ENCODE measurements around the gene RBSN.

RBSN gene

GRCh38 chr3:15091575-15091974 is 7.4 kb downstream of the RBSN start:
- Histone ChIP-seq H3K4me2 (no peak overlapping the region), H3K79me2 (ENCODE audit: insufficient read depth, low read depth) (no peaks in the 10 kb centered on the region), H4K20me1 (ENCODE audit: insufficient read depth) (no peaks in the 10 kb centered on the region), H3K27me3 (ENCODE audit: insufficient read depth, low read depth) (no peaks in the 10 kb centered on the region), H3K9ac (no peak overlapping the region), H3K36me3 (ENCODE audit: insufficient read depth) (no peaks in the 10 kb centered on the region), H3K4me3 (IDR thresholded peaks at IDR 0.05; ENCODE audit: insufficient read depth, low read depth, low read length) (no peak overlapping the region), H2AFZ (ENCODE audit: low read depth) (no peak overlapping the region), H3K27ac (no peak overlapping the region), H3K4me1 (ENCODE audit: low read depth, poor library complexity, severe bottlenecking) (no peaks in the 10 kb centered on the region)
- TF ChIP-seq CTCF (conservative IDR thresholded peaks at IDR 0.05; ENCODE audit: low read depth, low read length) = no peak

DNA sequence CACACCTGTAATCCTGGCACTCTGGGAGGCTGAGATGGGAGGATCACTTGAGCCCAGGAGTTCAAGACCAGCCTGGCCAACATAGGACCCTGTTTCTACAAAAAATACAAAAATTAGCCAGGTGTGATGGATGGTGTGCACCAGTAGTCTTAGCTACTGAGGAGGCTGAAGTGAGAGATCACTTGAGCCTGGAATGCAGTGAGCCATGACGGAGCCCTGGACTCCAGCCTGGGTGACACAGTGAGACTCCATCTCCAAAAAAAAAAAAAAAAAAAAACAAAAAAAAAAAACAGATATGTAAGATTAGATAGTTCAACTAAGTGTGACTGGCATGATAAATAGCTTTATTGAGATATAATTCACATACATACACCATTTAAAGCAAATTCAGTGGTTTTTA is 9.7 kb downstream of the RBSN start:
- no peak overlapping the region for H3K9ac ChIP-seq
- no peak overlapping the region for H3K4me3 ChIP-seq (IDR thresholded peaks at IDR 0.05; ENCODE audit: insufficient read depth, low read depth, low read length)
- no peak overlapping the region for H3K4me2 ChIP-seq
- H3K27me3 ChIP-seq (ENCODE audit: insufficient read depth, low read depth) = no peaks in the 10 kb centered on the region
- no peaks in the 10 kb centered on the region for H3K36me3 ChIP-seq (ENCODE audit: insufficient read depth)
- H2AFZ ChIP-seq (ENCODE audit: low read depth) = no peak overlapping the region
- H3K27ac ChIP-seq = no peak overlapping the region
- no peak for TF ChIP-seq CTCF (conservative IDR thresholded peaks at IDR 0.05; ENCODE audit: low read depth, low read length)
- H4K20me1 ChIP-seq (ENCODE audit: insufficient read depth) = no peaks in the 10 kb centered on the region
- H3K4me1 ChIP-seq (ENCODE audit: low read depth, poor library complexity, severe bottlenecking) = no peaks in the 10 kb centered on the region
- H3K79me2 ChIP-seq (ENCODE audit: insufficient read depth, low read depth) = no peaks in the 10 kb centered on the region

DNA sequence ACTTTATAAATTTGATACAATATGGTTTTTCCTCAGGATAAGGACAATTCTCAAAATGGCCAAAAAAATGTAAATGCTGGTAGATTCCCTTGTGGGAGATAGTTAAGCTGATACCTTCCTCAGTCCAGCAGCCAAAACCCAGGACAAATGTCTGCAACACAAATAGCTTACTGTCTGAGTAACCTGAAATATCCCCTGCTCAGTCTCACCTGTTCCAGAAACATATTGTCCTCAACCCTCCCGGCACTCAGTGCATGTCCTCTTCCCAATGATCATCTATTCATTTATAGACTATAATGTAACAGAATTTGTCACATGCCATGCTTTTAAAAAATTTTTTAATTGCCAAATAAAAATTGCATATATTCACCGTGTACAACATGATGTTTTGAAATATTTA is 12.2 kb downstream of the RBSN start:
- no peak overlapping the region for H3K4me3 ChIP-seq (IDR thresholded peaks at IDR 0.05; ENCODE audit: insufficient read depth, low read depth, low read length)
- H3K27ac ChIP-seq = no peak overlapping the region
- no peak overlapping the region for H3K4me2 ChIP-seq
- H3K9ac ChIP-seq = no peak overlapping the region
- H3K4me1 ChIP-seq (ENCODE audit: low read depth, poor library complexity, severe bottlenecking) = no peaks in the 10 kb centered on the region
- no peaks in the 10 kb centered on the region for H3K27me3 ChIP-seq (ENCODE audit: insufficient read depth, low read depth)
- H3K36me3 ChIP-seq (ENCODE audit: insufficient read depth) = no peaks in the 10 kb centered on the region
- no peak for TF ChIP-seq CTCF (conservative IDR thresholded peaks at IDR 0.05; ENCODE audit: low read depth, low read length)
- H3K79me2 ChIP-seq (ENCODE audit: insufficient read depth, low read depth) = no peaks in the 10 kb centered on the region
- H4K20me1 ChIP-seq (ENCODE audit: insufficient read depth) = no peaks in the 10 kb centered on the region
- H2AFZ ChIP-seq (ENCODE audit: low read depth) = no peak overlapping the region

- no peak for TF ChIP-seq CTCF (conservative IDR thresholded peaks at IDR 0.05; ENCODE audit: low read depth, low read length)
- no peak overlapping the region for H3K4me2 ChIP-seq
- no peak overlapping the region for H2AFZ ChIP-seq (ENCODE audit: low read depth)
- H3K4me1 ChIP-seq (ENCODE audit: low read depth, poor library complexity, severe bottlenecking) = no peaks in the 10 kb centered on the region
- no peak overlapping the region for H3K27ac ChIP-seq
- no peak overlapping the region for H3K9ac ChIP-seq
- no peaks in the 10 kb centered on the region for H3K79me2 ChIP-seq (ENCODE audit: insufficient read depth, low read depth)
- no peaks in the 10 kb centered on the region for H3K36me3 ChIP-seq (ENCODE audit: insufficient read depth)
- no peak overlapping the region for H3K4me3 ChIP-seq (IDR thresholded peaks at IDR 0.05; ENCODE audit: insufficient read depth, low read depth, low read length)
- H4K20me1 ChIP-seq (ENCODE audit: insufficient read depth) = no peaks in the 10 kb centered on the region
- no peaks in the 10 kb centered on the region for H3K27me3 ChIP-seq (ENCODE audit: insufficient read depth, low read depth)
These were observed 12.7 kb downstream of the RBSN start for GRCh38 chr3:15086263-15086662.

- no peaks in the 10 kb centered on the region for H3K79me2 ChIP-seq (ENCODE audit: insufficient read depth, low read depth)
- no peak overlapping the region for H3K27ac ChIP-seq
- no peak overlapping the region for H3K4me2 ChIP-seq
- H3K36me3 ChIP-seq (ENCODE audit: insufficient read depth) = no peaks in the 10 kb centered on the region
- H3K4me3 ChIP-seq (IDR thresholded peaks at IDR 0.05; ENCODE audit: insufficient read depth, low read depth, low read length) = no peak overlapping the region
- no peaks in the 10 kb centered on the region for H4K20me1 ChIP-seq (ENCODE audit: insufficient read depth)
- no peak overlapping the region for H3K9ac ChIP-seq
- no peaks in the 10 kb centered on the region for H3K4me1 ChIP-seq (ENCODE audit: low read depth, poor library complexity, severe bottlenecking)
- TF ChIP-seq CTCF (conservative IDR thresholded peaks at IDR 0.05; ENCODE audit: low read depth, low read length) = no peak
- no peaks in the 10 kb centered on the region for H3K27me3 ChIP-seq (ENCODE audit: insufficient read depth, low read depth)
- H2AFZ ChIP-seq (ENCODE audit: low read depth) = no peak overlapping the region
These were observed 15.7 kb downstream of the RBSN start for GRCh38 chr3:15083252-15083651.
